Measurements from ENCODE around the gene GCNA.

GCNA gene

DNA sequence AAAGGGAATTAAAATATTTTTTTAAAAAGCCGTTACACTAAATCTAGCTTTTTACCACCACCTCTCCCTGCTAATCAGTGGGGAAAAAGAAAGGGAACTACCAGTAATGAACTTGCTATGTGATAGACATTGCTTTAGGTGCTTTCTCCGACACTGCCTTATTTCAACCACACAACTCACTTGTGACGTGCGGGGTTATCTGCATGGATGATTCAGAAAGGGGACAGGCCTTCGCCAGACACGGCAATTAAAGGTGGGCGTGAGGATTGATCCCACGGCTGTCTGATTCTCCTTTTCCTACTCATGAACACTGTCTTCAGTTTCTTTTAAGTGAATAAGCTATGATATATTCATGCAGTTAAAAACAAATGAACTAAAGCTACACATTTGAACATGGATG lies 41.0 kb downstream of the GCNA start:
- no peaks in the 10 kb centered on the region for H3K27me3 ChIP-seq (replicated peaks; ENCODE audit: insufficient read depth, low read length)
- H3K27ac ChIP-seq (ENCODE audit: low read length): peak overlapping the region; percentile 85; the same call in 1 of the 2 replicates
- H3K9me2 ChIP-seq (replicated peaks; ENCODE audit: insufficient read depth, low read length): no peaks in the 10 kb centered on the region
- no peaks in the 10 kb centered on the region for H3K36me3 ChIP-seq (replicated peaks; ENCODE audit: insufficient read depth, low read length)
- no peak overlapping the region for H3K4me3 ChIP-seq (ENCODE audit: low read length)
- H3K9me3 ChIP-seq (replicated peaks; ENCODE audit: insufficient read depth, low read length): no peaks in the 10 kb centered on the region
- no peak overlapping the region for H3K9ac ChIP-seq (ENCODE audit: low read length)
- H3K79me2 ChIP-seq (ENCODE audit: low read length): peaks cover 16% of the 10 kb centered on the region
- H4K20me1 ChIP-seq (ENCODE audit: insufficient read depth, low read length): no peaks in the 10 kb centered on the region
- DNase-seq: no peak
- H3K4me1 ChIP-seq (ENCODE audit: low read length): peaks cover 57% of the 10 kb centered on the region
- H2AFZ ChIP-seq (ENCODE audit: low read length): no peak overlapping the region
- H3K4me2 ChIP-seq (ENCODE audit: low read depth, low read length): peak overlapping the region; percentile 59; the same call in 1 of the 2 replicates
- TF ChIP-seq, protein P1, sequence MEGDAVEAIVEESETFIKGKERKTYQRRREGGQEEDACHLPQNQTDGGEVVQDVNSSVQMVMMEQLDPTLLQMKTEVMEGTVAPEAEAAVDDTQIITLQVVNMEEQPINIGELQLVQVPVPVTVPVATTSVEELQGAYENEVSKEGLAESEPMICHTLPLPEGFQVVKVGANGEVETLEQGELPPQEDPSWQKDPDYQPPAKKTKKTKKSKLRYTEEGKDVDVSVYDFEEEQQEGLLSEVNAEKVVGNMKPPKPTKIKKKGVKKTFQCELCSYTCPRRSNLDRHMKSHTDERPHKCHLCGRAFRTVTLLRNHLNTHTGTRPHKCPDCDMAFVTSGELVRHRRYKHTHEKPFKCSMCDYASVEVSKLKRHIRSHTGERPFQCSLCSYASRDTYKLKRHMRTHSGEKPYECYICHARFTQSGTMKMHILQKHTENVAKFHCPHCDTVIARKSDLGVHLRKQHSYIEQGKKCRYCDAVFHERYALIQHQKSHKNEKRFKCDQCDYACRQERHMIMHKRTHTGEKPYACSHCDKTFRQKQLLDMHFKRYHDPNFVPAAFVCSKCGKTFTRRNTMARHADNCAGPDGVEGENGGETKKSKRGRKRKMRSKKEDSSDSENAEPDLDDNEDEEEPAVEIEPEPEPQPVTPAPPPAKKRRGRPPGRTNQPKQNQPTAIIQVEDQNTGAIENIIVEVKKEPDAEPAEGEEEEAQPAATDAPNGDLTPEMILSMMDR (IDR thresholded peaks at IDR 0.05; ENCODE audit: low read length): no peak
- TF ChIP-seq EZH2phosphoT487 (IDR thresholded peaks at IDR 0.05; ENCODE audit: low read length) (no peak), EZH2 (optimal IDR thresholded peaks at IDR 0.05; ENCODE audit: low read depth, low read length) (no peak)
- peaks cover 23% of the 10 kb centered on the region for H3F3A ChIP-seq (ENCODE audit: insufficient read depth, low read length)

GRCh38 chrX:71619986-71620385 lies 41.7 kb downstream of the GCNA start:
- H3K9ac ChIP-seq (ENCODE audit: low read length): no peak overlapping the region
- no peak overlapping the region for H2AFZ ChIP-seq (ENCODE audit: low read length)
- no peaks in the 10 kb centered on the region for H3K9me2 ChIP-seq (replicated peaks; ENCODE audit: insufficient read depth, low read length)
- H3K27me3 ChIP-seq (replicated peaks; ENCODE audit: insufficient read depth, low read length): no peaks in the 10 kb centered on the region
- H3F3A ChIP-seq (ENCODE audit: insufficient read depth, low read length): peaks cover 23% of the 10 kb centered on the region
- no peak for TF ChIP-seq EZH2phosphoT487 (IDR thresholded peaks at IDR 0.05; ENCODE audit: low read length)
- no peak for TF ChIP-seq EZH2 (optimal IDR thresholded peaks at IDR 0.05; ENCODE audit: low read depth, low read length)
- TF ChIP-seq, protein P1 (IDR thresholded peaks at IDR 0.05; ENCODE audit: low read length): no peak
- no peak overlapping the region for H3K4me3 ChIP-seq (ENCODE audit: low read length)
- no peaks in the 10 kb centered on the region for H3K36me3 ChIP-seq (replicated peaks; ENCODE audit: insufficient read depth, low read length)
- no peak for DNase-seq
- peaks cover 16% of the 10 kb centered on the region for H3K79me2 ChIP-seq (ENCODE audit: low read length)
- H3K27ac ChIP-seq (ENCODE audit: low read length): no peak overlapping the region
- no peak overlapping the region for H3K4me2 ChIP-seq (ENCODE audit: low read depth, low read length)
- H4K20me1 ChIP-seq (ENCODE audit: insufficient read depth, low read length): no peaks in the 10 kb centered on the region
- H3K9me3 ChIP-seq (replicated peaks; ENCODE audit: insufficient read depth, low read length): no peaks in the 10 kb centered on the region
- peaks cover 57% of the 10 kb centered on the region for H3K4me1 ChIP-seq (ENCODE audit: low read length)

- peaks cover 23% of the 10 kb centered on the region for H3F3A ChIP-seq (ENCODE audit: insufficient read depth, low read length)
- peak overlapping the region; percentile 97; the same call in 1 of the 2 replicates for H3K27ac ChIP-seq (ENCODE audit: low read length)
- H2AFZ ChIP-seq (ENCODE audit: low read length): no peak overlapping the region
- peaks cover 15% of the 10 kb centered on the region for H3K79me2 ChIP-seq (ENCODE audit: low read length)
- H3K4me3 ChIP-seq (ENCODE audit: low read length): no peak overlapping the region
- DNase-seq: no peak
- no peak overlapping the region for H3K4me2 ChIP-seq (ENCODE audit: low read depth, low read length)
- H3K9ac ChIP-seq (ENCODE audit: low read length): no peak overlapping the region
- no peaks in the 10 kb centered on the region for H3K9me3 ChIP-seq (replicated peaks; ENCODE audit: insufficient read depth, low read length)
- H3K4me1 ChIP-seq (ENCODE audit: low read length): peaks cover 62% of the 10 kb centered on the region
- H3K9me2 ChIP-seq (replicated peaks; ENCODE audit: insufficient read depth, low read length): no peaks in the 10 kb centered on the region
- H3K27me3 ChIP-seq (replicated peaks; ENCODE audit: insufficient read depth, low read length): no peaks in the 10 kb centered on the region
- no peaks in the 10 kb centered on the region for H4K20me1 ChIP-seq (ENCODE audit: insufficient read depth, low read length)
- TF ChIP-seq EZH2 (optimal IDR thresholded peaks at IDR 0.05; ENCODE audit: low read depth, low read length) (no peak), EZH2phosphoT487 (IDR thresholded peaks at IDR 0.05; ENCODE audit: low read length) (no peak)
- TF ChIP-seq, protein P1 (IDR thresholded peaks at IDR 0.05; ENCODE audit: low read length): no peak
- no peaks in the 10 kb centered on the region for H3K36me3 ChIP-seq (replicated peaks; ENCODE audit: insufficient read depth, low read length)
Measured at GRCh38 chrX:71621603-71622002, 43.4 kb downstream of the GCNA start.
